ENCODE measurements around the gene DALRD3.

DALRD3 gene

DNA sequence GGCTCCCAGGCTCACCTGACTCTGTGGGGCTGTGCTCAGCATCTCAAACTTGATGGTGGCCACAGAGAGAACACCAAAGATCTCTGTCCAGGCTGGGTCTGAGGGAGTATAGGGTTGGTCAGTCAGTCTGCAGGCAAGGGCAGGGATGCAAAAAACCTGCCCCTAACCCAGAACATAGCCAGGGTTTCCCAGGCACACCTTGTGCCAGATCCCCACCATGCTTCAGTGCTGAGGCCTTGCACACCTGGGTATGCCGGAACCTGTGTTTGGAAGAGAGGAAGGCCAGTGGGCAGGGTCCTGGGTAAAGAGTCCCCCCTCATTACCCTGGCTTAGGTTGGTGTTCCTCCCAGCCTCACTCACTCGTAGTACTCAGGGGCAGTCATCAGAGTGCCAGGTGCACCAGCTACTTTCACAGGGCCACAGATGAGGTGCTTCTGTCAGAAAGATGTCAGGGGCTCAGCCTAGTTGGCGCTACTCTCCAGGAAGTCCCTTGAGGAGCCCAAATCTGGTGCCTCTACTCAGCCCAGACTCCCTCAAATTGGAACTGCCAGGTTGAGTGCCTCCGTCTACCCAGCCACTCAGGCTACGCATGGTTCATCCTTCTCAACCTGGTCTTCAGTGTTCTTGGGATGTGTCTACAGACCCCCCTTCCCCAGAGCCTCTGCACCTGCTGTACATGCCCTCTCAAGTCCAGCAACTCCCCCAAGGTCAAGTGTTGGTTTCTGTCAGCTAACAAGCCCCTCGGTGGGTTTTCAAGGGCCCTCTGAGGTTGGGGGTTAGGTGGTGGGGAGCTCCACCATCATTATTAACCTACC is 1.8 kb downstream of the DALRD3 start:
- TF ChIP-seq, protein P1, sequence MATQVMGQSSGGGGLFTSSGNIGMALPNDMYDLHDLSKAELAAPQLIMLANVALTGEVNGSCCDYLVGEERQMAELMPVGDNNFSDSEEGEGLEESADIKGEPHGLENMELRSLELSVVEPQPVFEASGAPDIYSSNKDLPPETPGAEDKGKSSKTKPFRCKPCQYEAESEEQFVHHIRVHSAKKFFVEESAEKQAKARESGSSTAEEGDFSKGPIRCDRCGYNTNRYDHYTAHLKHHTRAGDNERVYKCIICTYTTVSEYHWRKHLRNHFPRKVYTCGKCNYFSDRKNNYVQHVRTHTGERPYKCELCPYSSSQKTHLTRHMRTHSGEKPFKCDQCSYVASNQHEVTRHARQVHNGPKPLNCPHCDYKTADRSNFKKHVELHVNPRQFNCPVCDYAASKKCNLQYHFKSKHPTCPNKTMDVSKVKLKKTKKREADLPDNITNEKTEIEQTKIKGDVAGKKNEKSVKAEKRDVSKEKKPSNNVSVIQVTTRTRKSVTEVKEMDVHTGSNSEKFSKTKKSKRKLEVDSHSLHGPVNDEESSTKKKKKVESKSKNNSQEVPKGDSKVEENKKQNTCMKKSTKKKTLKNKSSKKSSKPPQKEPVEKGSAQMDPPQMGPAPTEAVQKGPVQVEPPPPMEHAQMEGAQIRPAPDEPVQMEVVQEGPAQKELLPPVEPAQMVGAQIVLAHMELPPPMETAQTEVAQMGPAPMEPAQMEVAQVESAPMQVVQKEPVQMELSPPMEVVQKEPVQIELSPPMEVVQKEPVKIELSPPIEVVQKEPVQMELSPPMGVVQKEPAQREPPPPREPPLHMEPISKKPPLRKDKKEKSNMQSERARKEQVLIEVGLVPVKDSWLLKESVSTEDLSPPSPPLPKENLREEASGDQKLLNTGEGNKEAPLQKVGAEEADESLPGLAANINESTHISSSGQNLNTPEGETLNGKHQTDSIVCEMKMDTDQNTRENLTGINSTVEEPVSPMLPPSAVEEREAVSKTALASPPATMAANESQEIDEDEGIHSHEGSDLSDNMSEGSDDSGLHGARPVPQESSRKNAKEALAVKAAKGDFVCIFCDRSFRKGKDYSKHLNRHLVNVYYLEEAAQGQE (IDR thresholded peaks at IDR 0.05; ENCODE audit: insufficient replicate concordance, low read depth) = no peak
- TF ChIP-seq POLR2AphosphoS5 (IDR thresholded peaks at IDR 0.05; ENCODE audit: low read depth) (no peak), SPI1 (IDR thresholded peaks at IDR 0.05; ENCODE audit: borderline replicate concordance, low read depth) (no peak), GABPA (IDR thresholded peaks at IDR 0.05; ENCODE audit: low read depth) (no peak)
- TF ChIP-seq, protein P2, sequence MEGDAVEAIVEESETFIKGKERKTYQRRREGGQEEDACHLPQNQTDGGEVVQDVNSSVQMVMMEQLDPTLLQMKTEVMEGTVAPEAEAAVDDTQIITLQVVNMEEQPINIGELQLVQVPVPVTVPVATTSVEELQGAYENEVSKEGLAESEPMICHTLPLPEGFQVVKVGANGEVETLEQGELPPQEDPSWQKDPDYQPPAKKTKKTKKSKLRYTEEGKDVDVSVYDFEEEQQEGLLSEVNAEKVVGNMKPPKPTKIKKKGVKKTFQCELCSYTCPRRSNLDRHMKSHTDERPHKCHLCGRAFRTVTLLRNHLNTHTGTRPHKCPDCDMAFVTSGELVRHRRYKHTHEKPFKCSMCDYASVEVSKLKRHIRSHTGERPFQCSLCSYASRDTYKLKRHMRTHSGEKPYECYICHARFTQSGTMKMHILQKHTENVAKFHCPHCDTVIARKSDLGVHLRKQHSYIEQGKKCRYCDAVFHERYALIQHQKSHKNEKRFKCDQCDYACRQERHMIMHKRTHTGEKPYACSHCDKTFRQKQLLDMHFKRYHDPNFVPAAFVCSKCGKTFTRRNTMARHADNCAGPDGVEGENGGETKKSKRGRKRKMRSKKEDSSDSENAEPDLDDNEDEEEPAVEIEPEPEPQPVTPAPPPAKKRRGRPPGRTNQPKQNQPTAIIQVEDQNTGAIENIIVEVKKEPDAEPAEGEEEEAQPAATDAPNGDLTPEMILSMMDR (IDR thresholded peaks at IDR 0.05; ENCODE audit: insufficient read depth, low read length) = no peak
- H3K27ac ChIP-seq (replicated peaks) = no peak overlapping the region
- H3K27me3 ChIP-seq (ENCODE audit: insufficient read depth, poor library complexity, severe bottlenecking) = no peaks in the 10 kb centered on the region
- no peak overlapping the region for H3K4me3 ChIP-seq (replicated peaks; ENCODE audit: insufficient read depth, low read length)
- no peak for DNase-seq (ENCODE audit: low read depth in 1 of 2, low spot score in 1 of 2)

DNA sequence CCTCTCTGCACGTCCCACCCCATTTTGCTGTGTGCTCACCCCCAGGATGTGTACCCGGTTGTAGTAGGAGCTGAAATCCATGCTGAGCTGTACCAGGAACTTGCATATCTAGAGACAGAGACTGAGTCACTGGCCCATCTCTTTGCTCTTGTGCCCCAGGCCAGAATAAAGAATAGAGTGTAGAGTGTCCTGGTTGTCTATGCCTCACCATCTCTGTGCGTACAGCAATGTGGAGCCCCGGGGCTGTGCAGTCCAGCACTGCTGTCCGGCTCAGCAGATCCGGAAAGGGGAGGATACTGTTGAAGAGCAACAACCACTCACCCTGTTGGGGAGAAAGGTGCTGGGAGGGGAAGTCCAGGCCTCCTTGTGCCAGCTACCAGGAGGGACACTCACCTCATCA is 2.6 kb downstream of the DALRD3 start:
- TF ChIP-seq, protein P1 (IDR thresholded peaks at IDR 0.05; ENCODE audit: insufficient replicate concordance, low read depth) = no peak
- TF ChIP-seq, protein P2 (IDR thresholded peaks at IDR 0.05; ENCODE audit: insufficient read depth, low read length) = no peak
- TF ChIP-seq SPI1 (IDR thresholded peaks at IDR 0.05; ENCODE audit: borderline replicate concordance, low read depth) (no peak), GABPA (IDR thresholded peaks at IDR 0.05; ENCODE audit: low read depth) (no peak), POLR2AphosphoS5 (IDR thresholded peaks at IDR 0.05; ENCODE audit: low read depth) (no peak)
- H3K27me3 ChIP-seq (ENCODE audit: insufficient read depth, poor library complexity, severe bottlenecking) = no peaks in the 10 kb centered on the region
- H3K27ac ChIP-seq (replicated peaks) = no peak overlapping the region
- DNase-seq (ENCODE audit: low read depth in 1 of 2, low spot score in 1 of 2) = no peak
- H3K4me3 ChIP-seq (replicated peaks; ENCODE audit: insufficient read depth, low read length) = no peak overlapping the region

DNA sequence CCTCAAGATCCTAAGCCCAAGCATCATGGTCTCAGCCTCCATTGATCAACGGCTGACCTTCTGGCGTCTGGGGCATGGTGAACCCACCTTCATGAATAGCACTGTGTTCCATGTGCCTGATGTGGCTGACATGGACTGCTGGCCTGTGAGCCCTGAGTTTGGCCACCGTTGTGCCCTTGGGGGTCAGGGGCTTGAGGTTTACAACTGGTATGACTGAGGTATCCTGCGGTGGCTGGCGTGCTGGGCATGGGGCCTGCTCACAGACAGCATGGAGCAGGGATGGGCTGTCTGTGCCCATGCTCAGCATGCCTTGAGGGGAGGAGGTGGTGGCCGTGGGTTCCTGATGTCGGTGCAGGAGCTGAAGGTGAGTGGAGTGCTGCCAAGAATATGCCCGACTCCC is 3.3 kb downstream of the DALRD3 start:
- Histone ChIP-seq H3K27ac (replicated peaks) (no peak overlapping the region), H3K4me3 (replicated peaks; ENCODE audit: insufficient read depth, low read length) (no peak overlapping the region), H3K27me3 (ENCODE audit: insufficient read depth, poor library complexity, severe bottlenecking) (no peaks in the 10 kb centered on the region)
- TF ChIP-seq POLR2AphosphoS5 (IDR thresholded peaks at IDR 0.05; ENCODE audit: low read depth) (0 out of 2 replicates have a peak, but pooled peaks have one; percentile 27), SPI1 (IDR thresholded peaks at IDR 0.05; ENCODE audit: borderline replicate concordance, low read depth) (no peak)
- DNase-seq (ENCODE audit: low read depth in 1 of 2, low spot score in 1 of 2) = no peak

DNA sequence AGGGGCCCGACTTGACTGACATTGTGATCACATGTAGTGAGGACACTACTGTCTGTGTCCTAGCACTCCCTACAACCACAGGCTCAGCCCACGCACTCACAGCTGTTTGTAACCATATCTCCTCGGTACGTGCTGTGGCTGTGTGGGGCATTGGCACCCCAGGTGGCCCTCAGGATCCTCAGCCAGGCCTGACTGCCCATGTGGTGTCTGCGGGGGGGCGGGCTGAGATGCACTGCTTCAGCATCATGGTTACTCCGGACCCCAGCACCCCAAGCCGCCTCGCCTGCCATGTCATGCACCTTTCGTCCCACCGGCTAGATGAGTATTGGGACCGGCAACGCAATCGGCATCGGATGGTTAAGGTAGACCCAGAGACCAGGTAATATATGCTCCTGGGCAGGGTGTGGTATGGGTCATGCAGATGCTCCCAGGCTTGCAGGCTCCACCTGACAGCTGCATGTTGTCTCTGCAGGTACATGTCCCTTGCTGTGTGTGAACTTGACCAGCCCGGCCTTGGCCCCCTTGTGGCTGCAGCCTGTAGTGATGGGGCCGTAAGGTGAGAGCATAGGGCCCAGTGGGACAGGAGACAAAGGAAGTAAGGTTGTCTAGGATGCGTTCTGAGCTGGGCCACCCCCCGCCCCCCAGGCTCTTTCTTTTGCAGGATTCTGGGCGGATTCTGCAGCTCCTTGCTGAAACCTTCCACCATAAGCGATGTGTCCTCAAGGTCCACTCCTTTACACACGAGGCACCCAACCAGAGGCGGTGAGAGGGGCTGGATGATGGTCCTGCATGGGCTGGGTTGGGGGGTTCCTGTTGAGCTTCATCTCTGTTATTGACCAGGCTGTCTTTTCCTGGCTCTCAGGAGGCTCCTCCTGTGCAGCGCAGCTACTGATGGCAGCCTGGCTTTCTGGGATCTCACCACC is 4.4 kb downstream of the DALRD3 start:
- DNase-seq (ENCODE audit: low read depth in 1 of 2, low spot score in 1 of 2) = peak in 1 of 2 experiments; percentile 65
- Histone ChIP-seq H3K27me3 (ENCODE audit: insufficient read depth, poor library complexity, severe bottlenecking) (no peaks in the 10 kb centered on the region), H3K27ac (replicated peaks) (no peak overlapping the region), H3K4me3 (replicated peaks; ENCODE audit: insufficient read depth, low read length) (no peak overlapping the region)
- TF ChIP-seq POLR2AphosphoS5 (IDR thresholded peaks at IDR 0.05; ENCODE audit: low read depth) = no peak; the same call in 1 of the 2 replicates
- TF ChIP-seq, protein P2 (IDR thresholded peaks at IDR 0.05; ENCODE audit: insufficient read depth, low read length) = peak; percentile 79
- TF ChIP-seq, protein P1 (IDR thresholded peaks at IDR 0.05; ENCODE audit: insufficient replicate concordance, low read depth) = no peak
